H1 (cell line): ENCODE measurements around the gene MYBL2. TPM values are rescaled to one million over a fixed set of nuclear protein-coding genes. Genes with fewer than 3 reads are reported as not detected.

Experiments
- CEBPB ChIP-seq: IDR thresholded peaks from 2 replicates; pipeline ENCODE4 v1.6.1; 2012; ENCODE audit warnings: low read depth, low read length
- HDAC6 ChIP-seq: IDR thresholded peaks from one replicate; pipeline ENCODE4 v1.7.1; 2012; ENCODE audit warnings: low read depth, mild to moderate bottlenecking, inconsistent platforms, low read length, moderate library complexity
- JUN ChIP-seq: IDR thresholded peaks from 2 replicates; pipeline ENCODE4 v1.6.1; 2011; ENCODE audit warnings: low read depth, mild to moderate bottlenecking, improper control_type of control experiment, low read length
- polyA plus RNA-seq, 7 experiments: library from polyadenylated mRNA; depleted of rRNA in 3 of 7; stranded (reverse) in 5 of 7; unstranded in 2 of 7; fragments of >200 nt in 5 of 7; fragments of 200-250 nt in 2 of 7; gene quantifications; 1 replicate in 5 of 7; 2 replicates in 1 of 7; 4 replicates in 1 of 7; pipeline versions ENCODE4 v1.2.1 to v1.2.3, GENCODE V29; 2011 to 2013; ENCODE audit warnings: missing spikeins in 2 of 7, mixed read lengths in 2 of 7
- total RNA-seq: library from RNA; stranded (reverse); fragmentation: NEBNext Ultra II Directional; extraction: Animal tissue kit (Norgen Biotek cat#: 25700); gene quantifications from 2 replicates; pipeline ENCODE4 v1.2.1, GENCODE V29; 2021
- TF ChIP-seq, protein P1 (sequence below): IDR thresholded peaks from 2 replicates; pipeline ENCODE4 v1.6.1; 2012; ENCODE audit warnings: inconsistent platforms
- TF ChIP-seq, protein P2 (sequence below): IDR thresholded peaks from 2 replicates; pipeline ENCODE4 v1.6.1; 2012; ENCODE audit warnings: inconsistent platforms

Gene MYBL2
- total and polyA plus RNA-seq, 2 of the 8 experiments (the other 6 are each of a cell fraction or from before 2014, with no cell fraction given): 75.3 to 207 TPM

DNA sequence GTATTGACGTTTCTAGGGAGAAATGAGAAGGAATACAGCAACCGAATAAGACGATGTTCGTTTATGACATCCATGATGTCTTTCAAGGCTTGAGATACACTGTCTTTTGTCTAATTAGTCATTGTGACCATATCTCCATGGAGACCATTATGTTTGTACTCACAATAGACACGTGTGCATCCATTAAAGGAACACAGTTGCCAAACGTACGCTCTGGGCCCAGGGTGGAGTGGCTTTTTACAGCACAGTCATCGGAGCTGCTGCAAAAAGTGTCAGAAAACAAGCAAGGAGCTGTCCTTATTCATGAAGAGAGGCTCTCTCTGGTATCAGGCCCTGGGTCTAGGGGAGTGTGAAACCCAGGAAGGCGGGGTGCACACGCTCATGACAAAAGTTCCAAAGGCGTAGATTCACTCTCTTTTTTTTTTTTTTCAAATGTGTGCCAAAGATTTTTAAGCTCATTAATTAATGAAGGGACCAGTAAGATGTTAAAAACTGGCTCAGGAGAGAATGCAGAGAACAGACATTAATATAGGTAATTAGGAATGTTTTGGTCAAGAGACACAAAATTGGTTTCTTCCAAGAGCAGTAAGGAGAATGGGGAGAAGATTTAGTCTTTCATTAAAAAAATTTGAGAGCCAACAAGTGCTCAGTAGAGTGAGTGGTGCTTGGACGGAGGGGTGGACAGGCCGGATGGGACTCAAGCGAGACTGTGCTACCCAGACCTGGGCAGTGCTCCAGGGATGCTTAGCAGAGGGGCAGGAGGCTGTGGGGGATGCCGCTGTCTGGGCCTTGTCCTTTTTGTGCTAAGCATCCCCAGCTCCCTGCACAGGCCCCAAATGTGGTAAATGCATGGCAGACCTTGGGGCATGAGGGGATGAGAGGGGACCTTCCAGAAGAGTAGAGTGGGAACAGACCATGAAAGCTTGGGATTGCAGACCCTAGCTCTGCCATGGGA lies 94.7 kb downstream of the MYBL2 start (continued):
- TF ChIP-seq, protein P1, sequence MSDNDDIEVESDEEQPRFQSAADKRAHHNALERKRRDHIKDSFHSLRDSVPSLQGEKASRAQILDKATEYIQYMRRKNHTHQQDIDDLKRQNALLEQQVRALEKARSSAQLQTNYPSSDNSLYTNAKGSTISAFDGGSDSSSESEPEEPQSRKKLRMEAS: no peak
- TF ChIP-seq CEBPB: no peak
- no peak for TF ChIP-seq HDAC6
- TF ChIP-seq, protein P2, sequence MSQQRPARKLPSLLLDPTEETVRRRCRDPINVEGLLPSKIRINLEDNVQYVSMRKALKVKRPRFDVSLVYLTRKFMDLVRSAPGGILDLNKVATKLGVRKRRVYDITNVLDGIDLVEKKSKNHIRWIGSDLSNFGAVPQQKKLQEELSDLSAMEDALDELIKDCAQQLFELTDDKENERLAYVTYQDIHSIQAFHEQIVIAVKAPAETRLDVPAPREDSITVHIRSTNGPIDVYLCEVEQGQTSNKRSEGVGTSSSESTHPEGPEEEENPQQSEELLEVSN: no peak
- no peak for TF ChIP-seq JUN
- TF ChIP-seq, all 59 proteins: peak for 0
